ENCODE measurements around the gene OLFM2. TPM values are rescaled to one million over a fixed set of nuclear protein-coding genes. Genes with fewer than 3 reads are reported as not detected.

Gene OLFM2
- total RNA-seq, 1 experiment from 2014 or later, result 3.4 TPM

GRCh38 chr19:9901020-9901419, 35.3 kb downstream of the OLFM2 start:
- no peak for DNase-seq
- CTCF ChIA-PET, result no interaction called here

GRCh38 chr19:9891609-9892373, 44.5 kb downstream of the OLFM2 start:
- no peaks in the 10 kb centered on the region for H3K36me3 ChIP-seq (ENCODE audit: low read depth)
- no TSS peak for BruUV-seq (replicated peaks)
- no peak for DNase-seq
- intact Hi-C loops (cut with micrococcal nuclease; ENCODE audit: unreplicated experiment), result no loop called here
- H3K4me2 ChIP-seq, result no peak overlapping the region
- TF ChIP-seq CTCF (conservative IDR thresholded peaks at IDR 0.05) (no peak), EZH2 (IDR thresholded peaks at IDR 0.05; ENCODE audit: low read depth) (no peak)
- H3K9me2 ChIP-seq (ENCODE audit: insufficient read depth), result no peaks in the 10 kb centered on the region
- no peaks in the 10 kb centered on the region for H3F3A ChIP-seq (ENCODE audit: insufficient read depth, low read depth)
- H3K27ac ChIP-seq, result no peak overlapping the region
- H3K79me2 ChIP-seq (ENCODE audit: low read depth), result no peaks in the 10 kb centered on the region
- ChIA-PET CTCF (no interaction called here), POLR2A (ENCODE audit: unreplicated experiment) (no interaction called here)
- H3K4me3 ChIP-seq, result no peak overlapping the region
- H3K4me1 ChIP-seq (replicated peaks; ENCODE audit: insufficient read depth), result no peaks in the 10 kb centered on the region
- H4K20me1 ChIP-seq (ENCODE audit: insufficient read depth), result no peaks in the 10 kb centered on the region
- H2AFZ ChIP-seq, result no peak overlapping the region
- H3K9me3 ChIP-seq (ENCODE audit: insufficient read depth, low read depth), result no peaks in the 10 kb centered on the region
- peaks cover 63% of the 10 kb centered on the region for H3K27me3 ChIP-seq (ENCODE audit: insufficient read depth, low read depth)

More at GRCh38 chr19:9901020-9901419, 35.3 kb downstream of the OLFM2 start:
- TF ChIP-seq EZH2 (IDR thresholded peaks at IDR 0.05; ENCODE audit: low read depth) (no peak), CTCF (conservative IDR thresholded peaks at IDR 0.05) (no peak)
- no peaks in the 10 kb centered on the region for H3K79me2 ChIP-seq (ENCODE audit: low read depth)
- H3K9me3 ChIP-seq (ENCODE audit: insufficient read depth, low read depth), result no peaks in the 10 kb centered on the region
- no peak overlapping the region for H2AFZ ChIP-seq
- H3K4me3 ChIP-seq, result no peak overlapping the region
- no peak overlapping the region for H3K27ac ChIP-seq
- no TSS peak for BruUV-seq (replicated peaks)
- no peaks in the 10 kb centered on the region for H3K36me3 ChIP-seq (ENCODE audit: low read depth)
- H3K4me2 ChIP-seq, result no peak overlapping the region
- no peaks in the 10 kb centered on the region for H3K9me2 ChIP-seq (ENCODE audit: insufficient read depth)
- H3F3A ChIP-seq (ENCODE audit: insufficient read depth, low read depth), result no peaks in the 10 kb centered on the region
- POLR2A ChIA-PET (ENCODE audit: unreplicated experiment), result no interaction called here
- no peaks in the 10 kb centered on the region for H4K20me1 ChIP-seq (ENCODE audit: insufficient read depth)
- H3K27me3 ChIP-seq (ENCODE audit: insufficient read depth, low read depth), result peaks cover 63% of the 10 kb centered on the region
- H3K4me1 ChIP-seq (replicated peaks; ENCODE audit: insufficient read depth), result no peaks in the 10 kb centered on the region
- intact Hi-C loops (cut with micrococcal nuclease; ENCODE audit: unreplicated experiment), result no loop called here

GRCh38 chr19:9885077-9885552, 51.2 kb downstream of the OLFM2 start:
- intact Hi-C loops (cut with micrococcal nuclease; ENCODE audit: unreplicated experiment), result no loop called here

More at GRCh38 chr19:9885077-9885552, 51.2 kb downstream of the OLFM2 start:
- H3K9me2 ChIP-seq (ENCODE audit: insufficient read depth), result no peaks in the 10 kb centered on the region
- BruUV-seq (replicated peaks), result no TSS peak
- no peak overlapping the region for H3K4me3 ChIP-seq
- no peak overlapping the region for H2AFZ ChIP-seq
- no peaks in the 10 kb centered on the region for H3K9me3 ChIP-seq (ENCODE audit: insufficient read depth, low read depth)
- no peak overlapping the region for H3K27ac ChIP-seq
- no peaks in the 10 kb centered on the region for H4K20me1 ChIP-seq (ENCODE audit: insufficient read depth)
- TF ChIP-seq CTCF (conservative IDR thresholded peaks at IDR 0.05), result peak; percentile 29; the same call in 1 of the 2 replicates
- TF ChIP-seq EZH2 (IDR thresholded peaks at IDR 0.05; ENCODE audit: low read depth), result no peak
- peaks cover 9% of the 10 kb centered on the region for H3K4me1 ChIP-seq (replicated peaks; ENCODE audit: insufficient read depth)
- H3K4me2 ChIP-seq, result no peak overlapping the region
- no peaks in the 10 kb centered on the region for H3K36me3 ChIP-seq (ENCODE audit: low read depth)
- peaks cover 50% of the 10 kb centered on the region for H3K27me3 ChIP-seq (ENCODE audit: insufficient read depth, low read depth)
- DNase-seq, result no peak
- H3K79me2 ChIP-seq (ENCODE audit: low read depth), result no peaks in the 10 kb centered on the region
- CTCF ChIA-PET, result no interaction called here
- H3F3A ChIP-seq (ENCODE audit: insufficient read depth, low read depth), result peaks cover 12% of the 10 kb centered on the region
- POLR2A ChIA-PET (ENCODE audit: unreplicated experiment), result no interaction called here
